GM13977 (cell line): ENCODE data around the gene TPST2.
A peak's percentile ranks its signal among the peaks of the same experiment; 100 is the strongest.

Experiments used
- DNase-seq: peaks from one replicate; pipeline ENCODE4 v3.0.0; 2012; ENCODE audit warnings: low spot score
- CTCF ChIP-seq: IDR thresholded peaks from 2 replicates; pipeline ENCODE4 v1.5.1; 2012; ENCODE audit warnings: mild to moderate bottlenecking, control low read depth; ENCODE audit not compliant: insufficient read depth; ENCODE audit errors: extremely low read depth, missing control alignments
- in situ Hi-C: fragments of 300-500 bp; cut with MboI; formaldehyde crosslinking; loops from one replicate; pipeline ENCODE4 v1.12.0; 2022; ENCODE audit warnings: low sequenced_read_pairs, low pct_unique_long_range_greater_than_20kb, mixed read lengths, inconsistent platforms; ENCODE audit not compliant: unreplicated experiment

TPST2 gene

GRCh38 chr22:26589845-26590736 lies at the start of gene TPST2:
Gene TPST2 (minus strand): TSS chr22:26590132. CDS start chr22:26541630, 48,502 bp downstream.
- peak; percentile 90 for DNase-seq
- in situ Hi-C loops = no loop called here
- no peak for TF ChIP-seq CTCF

GRCh38 chr22:26636296-26636695 lies 46.4 kb upstream of the TPST2 start:
- no peak for DNase-seq
- in situ Hi-C loops = no loop called here
- no peak for TF ChIP-seq CTCF

GRCh38 chr22:26635117-26635516 lies 45.2 kb upstream of the TPST2 start:
- in situ Hi-C loops = no loop called here
- DNase-seq = no peak
- TF ChIP-seq CTCF = no peak

- no peak for TF ChIP-seq CTCF
- in situ Hi-C loops = no loop called here
Measured at GRCh38 chr22:26634189-26634588, 44.3 kb upstream of the TPST2 start.

GRCh38 chr22:26632422-26633155 lies 42.7 kb upstream of the TPST2 start:
- DNase-seq = no peak
- no peak for TF ChIP-seq CTCF
- in situ Hi-C loops = no loop called here

More at GRCh38 chr22:26634189-26634588, 44.3 kb upstream of the TPST2 start:
- no peak for DNase-seq

GRCh38 chr22:26631282-26631681 lies 41.4 kb upstream of the TPST2 start:
- TF ChIP-seq CTCF = no peak
- in situ Hi-C loops = no loop called here
- DNase-seq = no peak
